GM12874 (cell line): ENCODE data around the gene SEPTIN2.

Source experiments
- TF ChIP-seq, protein P1 (sequence below): IDR thresholded peaks from 2 replicates; pipeline ENCODE4 v1.5.1; 2011; ENCODE audit warnings: low read depth, mild to moderate bottlenecking, control low read depth, low read length, moderate library complexity; ENCODE audit not compliant: insufficient read depth

SEPTIN2 gene

GRCh38 chr2:241386519-241386918, 70.8 kb downstream of the SEPTIN2 start:
- TF ChIP-seq, protein P1, sequence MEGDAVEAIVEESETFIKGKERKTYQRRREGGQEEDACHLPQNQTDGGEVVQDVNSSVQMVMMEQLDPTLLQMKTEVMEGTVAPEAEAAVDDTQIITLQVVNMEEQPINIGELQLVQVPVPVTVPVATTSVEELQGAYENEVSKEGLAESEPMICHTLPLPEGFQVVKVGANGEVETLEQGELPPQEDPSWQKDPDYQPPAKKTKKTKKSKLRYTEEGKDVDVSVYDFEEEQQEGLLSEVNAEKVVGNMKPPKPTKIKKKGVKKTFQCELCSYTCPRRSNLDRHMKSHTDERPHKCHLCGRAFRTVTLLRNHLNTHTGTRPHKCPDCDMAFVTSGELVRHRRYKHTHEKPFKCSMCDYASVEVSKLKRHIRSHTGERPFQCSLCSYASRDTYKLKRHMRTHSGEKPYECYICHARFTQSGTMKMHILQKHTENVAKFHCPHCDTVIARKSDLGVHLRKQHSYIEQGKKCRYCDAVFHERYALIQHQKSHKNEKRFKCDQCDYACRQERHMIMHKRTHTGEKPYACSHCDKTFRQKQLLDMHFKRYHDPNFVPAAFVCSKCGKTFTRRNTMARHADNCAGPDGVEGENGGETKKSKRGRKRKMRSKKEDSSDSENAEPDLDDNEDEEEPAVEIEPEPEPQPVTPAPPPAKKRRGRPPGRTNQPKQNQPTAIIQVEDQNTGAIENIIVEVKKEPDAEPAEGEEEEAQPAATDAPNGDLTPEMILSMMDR = no peak

DNA sequence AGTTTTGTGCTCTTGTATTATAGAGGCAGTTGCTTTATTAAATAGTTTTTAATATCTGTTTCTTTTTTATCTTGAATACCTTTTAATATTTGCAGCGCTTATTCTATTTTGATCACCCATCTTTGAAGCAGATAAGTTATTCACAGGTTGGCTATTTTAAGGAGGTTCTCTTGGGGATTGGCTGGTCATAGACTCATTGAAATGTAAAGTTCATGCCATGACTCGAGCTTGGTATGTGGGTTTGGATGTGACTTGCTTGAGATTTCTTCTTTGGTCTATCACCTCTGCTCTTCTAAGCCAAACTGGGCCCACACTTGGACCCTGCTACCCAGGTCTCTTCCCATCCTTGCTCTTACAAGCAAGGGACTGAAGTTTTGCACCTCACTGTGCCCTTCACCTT, 74.0 kb downstream of the SEPTIN2 start:
- TF ChIP-seq, protein P1 = no peak

DNA sequence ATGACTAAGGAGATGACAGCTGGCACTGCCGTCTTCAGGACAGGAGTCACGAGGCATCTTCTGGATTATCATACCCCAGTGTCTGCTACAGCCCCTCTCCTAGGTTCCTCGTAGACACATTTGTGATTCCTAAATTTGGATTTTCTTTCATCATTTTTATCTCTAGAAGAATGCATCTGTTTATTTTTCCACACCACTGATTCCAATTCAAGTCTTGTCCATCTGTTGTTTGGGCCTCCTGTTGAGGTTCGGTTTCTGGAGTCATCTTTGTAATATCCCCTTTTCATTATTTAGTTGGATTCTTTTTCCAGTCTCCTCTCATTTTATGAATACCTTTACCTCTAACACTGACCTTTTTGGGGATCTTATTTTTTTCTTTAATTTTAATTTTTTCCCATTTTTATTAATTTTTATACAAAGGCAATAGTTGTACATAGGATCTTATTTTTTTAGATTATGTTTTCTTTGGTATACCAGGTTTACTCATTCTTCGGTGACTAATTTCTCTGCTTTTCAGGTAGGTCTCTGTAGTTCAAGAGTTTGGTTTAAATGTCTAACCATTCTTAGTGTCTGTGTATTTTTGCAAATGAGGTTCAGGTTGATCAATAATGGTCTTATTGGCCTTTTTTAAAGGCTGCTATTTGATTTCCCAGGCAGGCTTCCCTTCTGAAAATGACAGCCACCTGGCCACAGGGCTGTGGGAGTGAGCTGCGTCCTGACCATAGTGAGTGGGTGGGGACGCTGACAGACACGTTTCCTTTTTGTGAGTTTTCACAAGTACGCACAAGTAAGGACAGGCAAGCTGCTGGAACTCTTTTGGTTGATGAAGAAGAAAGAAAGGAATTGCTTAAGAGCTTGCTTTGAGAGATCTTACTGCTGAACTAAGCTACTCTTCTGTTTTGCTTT, 74.8 kb downstream of the SEPTIN2 start:
- TF ChIP-seq, protein P1 = no peak

DNA sequence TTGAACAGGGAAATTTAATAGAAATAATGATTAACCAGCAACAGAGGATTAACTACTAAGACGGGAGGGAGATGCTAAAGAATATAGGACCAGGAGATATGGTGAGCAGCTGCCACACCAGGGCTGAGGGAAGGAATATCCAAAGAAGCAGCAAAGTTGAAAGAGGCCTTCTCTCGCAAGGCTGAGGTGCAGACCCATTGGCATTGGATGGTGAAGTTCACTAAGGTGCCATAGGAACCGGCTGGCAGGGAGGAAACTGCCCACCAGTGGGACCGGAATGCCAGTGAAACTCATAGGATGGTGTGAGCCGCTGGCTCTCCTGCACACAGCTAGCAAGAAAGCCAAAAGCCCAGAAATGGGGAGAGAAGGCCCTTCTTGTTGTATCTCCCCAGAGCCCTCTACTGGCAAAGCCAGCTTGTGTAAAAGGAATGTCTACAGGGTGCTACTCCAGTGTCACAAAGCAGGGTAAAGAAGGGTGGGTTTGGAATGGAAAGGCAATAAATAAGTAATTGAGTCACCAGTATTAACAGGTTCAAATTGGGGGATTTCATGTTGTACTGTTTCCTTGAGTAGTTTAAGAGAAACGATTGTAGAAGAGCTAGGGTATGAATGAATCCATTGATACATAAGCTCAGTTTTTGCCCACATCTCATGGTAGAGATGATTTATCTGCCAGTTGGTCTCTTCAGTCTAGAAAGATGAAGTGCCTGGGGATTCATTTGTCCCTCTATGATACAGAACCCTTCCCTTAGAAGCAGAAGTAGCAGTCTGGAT, 76.4 kb downstream of the SEPTIN2 start:
- TF ChIP-seq, protein P1 = peak; percentile 50

DNA sequence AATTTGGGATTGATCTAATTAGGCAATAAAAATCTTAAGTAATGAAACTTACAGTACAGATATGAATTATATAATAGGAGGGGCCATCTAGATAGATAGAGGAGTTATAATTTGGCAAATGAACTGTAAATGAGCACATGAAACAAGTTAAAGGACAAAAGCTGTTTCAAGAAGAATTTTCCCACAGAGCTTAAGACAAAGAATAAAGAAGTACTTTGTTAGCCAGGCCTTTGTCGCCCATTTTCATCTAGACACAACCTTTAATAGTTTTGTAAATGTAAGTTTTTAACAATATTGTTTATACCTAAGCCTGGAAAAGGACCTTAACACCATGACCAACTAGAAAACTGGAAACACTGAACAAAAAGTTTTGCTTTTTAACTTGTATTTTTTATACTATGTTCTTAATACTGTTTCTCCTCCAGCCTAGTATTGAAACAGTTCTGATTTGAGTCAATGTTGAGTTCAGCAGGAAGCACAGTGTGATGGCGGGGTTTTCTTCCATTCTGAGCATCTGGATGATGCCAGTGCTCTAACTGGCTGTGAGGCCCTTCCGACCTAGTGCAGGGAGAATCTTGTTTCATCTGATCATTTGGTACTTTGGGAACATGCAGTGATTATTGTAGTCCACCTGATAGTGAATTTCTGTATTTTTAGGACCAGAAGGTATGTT, 77.9 kb downstream of the SEPTIN2 start:
- TF ChIP-seq, protein P1 = no peak

- TF ChIP-seq, protein P1 = no peak
Observed at GRCh38 chr2:241399941-241400922, 84.5 kb downstream of the SEPTIN2 start.
